ENCODE measurements around the gene CDC42SE2.
A peak's percentile ranks its signal among the peaks of the same experiment; 100 is the strongest.

The CDC42SE2 gene

DNA sequence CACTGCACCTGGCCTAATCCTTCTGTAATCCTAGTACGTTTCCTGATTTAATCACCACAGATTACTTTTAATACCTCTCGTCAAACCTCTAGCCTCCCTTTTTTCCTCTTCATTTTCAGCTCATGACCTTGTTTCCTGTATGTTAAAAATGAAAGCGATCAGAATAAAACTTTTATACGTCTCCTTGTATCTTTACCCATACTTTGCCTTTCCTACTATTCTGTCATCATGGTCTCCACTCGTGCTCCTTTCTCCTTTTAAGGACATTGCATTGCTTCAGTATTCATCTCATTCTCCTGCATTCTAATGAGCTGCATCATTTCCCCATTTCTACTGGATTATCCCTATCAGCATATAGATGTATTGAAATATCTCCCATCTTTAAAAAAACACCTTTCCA lies 8.5 kb downstream of the CDC42SE2 start:
- peak overlapping the region; percentile 94 for H3K27ac ChIP-seq (ENCODE audit: low read length)
- H4K20me1 ChIP-seq (ENCODE audit: insufficient read depth, low read length) = peaks cover 84% of the 10 kb centered on the region
- H3K9ac ChIP-seq (ENCODE audit: low read length) = peak overlapping the region; percentile 58
- peak overlapping the region; percentile 94 for H3K4me2 ChIP-seq (ENCODE audit: low read length)
- no peaks in the 10 kb centered on the region for H3K9me3 ChIP-seq (ENCODE audit: insufficient read depth, low read length)
- H3K79me2 ChIP-seq (ENCODE audit: low read length) = peaks cover 100% of the 10 kb centered on the region
- H3K4me3 ChIP-seq (ENCODE audit: low read length) = peak overlapping the region; percentile 67
- no peak overlapping the region for H2AFZ ChIP-seq (ENCODE audit: low read depth, low read length)
- TF ChIP-seq, protein P1, sequence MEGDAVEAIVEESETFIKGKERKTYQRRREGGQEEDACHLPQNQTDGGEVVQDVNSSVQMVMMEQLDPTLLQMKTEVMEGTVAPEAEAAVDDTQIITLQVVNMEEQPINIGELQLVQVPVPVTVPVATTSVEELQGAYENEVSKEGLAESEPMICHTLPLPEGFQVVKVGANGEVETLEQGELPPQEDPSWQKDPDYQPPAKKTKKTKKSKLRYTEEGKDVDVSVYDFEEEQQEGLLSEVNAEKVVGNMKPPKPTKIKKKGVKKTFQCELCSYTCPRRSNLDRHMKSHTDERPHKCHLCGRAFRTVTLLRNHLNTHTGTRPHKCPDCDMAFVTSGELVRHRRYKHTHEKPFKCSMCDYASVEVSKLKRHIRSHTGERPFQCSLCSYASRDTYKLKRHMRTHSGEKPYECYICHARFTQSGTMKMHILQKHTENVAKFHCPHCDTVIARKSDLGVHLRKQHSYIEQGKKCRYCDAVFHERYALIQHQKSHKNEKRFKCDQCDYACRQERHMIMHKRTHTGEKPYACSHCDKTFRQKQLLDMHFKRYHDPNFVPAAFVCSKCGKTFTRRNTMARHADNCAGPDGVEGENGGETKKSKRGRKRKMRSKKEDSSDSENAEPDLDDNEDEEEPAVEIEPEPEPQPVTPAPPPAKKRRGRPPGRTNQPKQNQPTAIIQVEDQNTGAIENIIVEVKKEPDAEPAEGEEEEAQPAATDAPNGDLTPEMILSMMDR (IDR thresholded peaks at IDR 0.05; ENCODE audit: low read depth, low read length) = no peak
- no peak for TF ChIP-seq EZH2phosphoT487 (IDR thresholded peaks at IDR 0.05; ENCODE audit: low read depth)
- H3K27me3 ChIP-seq (ENCODE audit: low read depth, low read length) = no peaks in the 10 kb centered on the region
- H3K36me3 ChIP-seq (replicated peaks; ENCODE audit: low read depth, low read length) = peaks cover 17% of the 10 kb centered on the region
- peaks cover 82% of the 10 kb centered on the region for H3K4me1 ChIP-seq (ENCODE audit: low read length)

GRCh38 chr5:131272724-131273123 lies 8.9 kb downstream of the CDC42SE2 start:
- H2AFZ ChIP-seq (ENCODE audit: low read depth, low read length) = no peak overlapping the region
- H3K27me3 ChIP-seq (ENCODE audit: low read depth, low read length) = no peaks in the 10 kb centered on the region
- H3K27ac ChIP-seq (ENCODE audit: low read length) = peak overlapping the region; percentile 94
- peaks cover 19% of the 10 kb centered on the region for H3K36me3 ChIP-seq (replicated peaks; ENCODE audit: low read depth, low read length)
- peaks cover 100% of the 10 kb centered on the region for H3K79me2 ChIP-seq (ENCODE audit: low read length)
- peaks cover 85% of the 10 kb centered on the region for H4K20me1 ChIP-seq (ENCODE audit: insufficient read depth, low read length)
- peak overlapping the region; percentile 67 for H3K4me3 ChIP-seq (ENCODE audit: low read length)
- no peak for TF ChIP-seq EZH2phosphoT487 (IDR thresholded peaks at IDR 0.05; ENCODE audit: low read depth)
- TF ChIP-seq, protein P1 (IDR thresholded peaks at IDR 0.05; ENCODE audit: low read depth, low read length) = no peak
- peak overlapping the region; percentile 94 for H3K4me2 ChIP-seq (ENCODE audit: low read length)
- peaks cover 82% of the 10 kb centered on the region for H3K4me1 ChIP-seq (ENCODE audit: low read length)
- peak overlapping the region; percentile 58 for H3K9ac ChIP-seq (ENCODE audit: low read length)
- H3K9me3 ChIP-seq (ENCODE audit: insufficient read depth, low read length) = no peaks in the 10 kb centered on the region

DNA sequence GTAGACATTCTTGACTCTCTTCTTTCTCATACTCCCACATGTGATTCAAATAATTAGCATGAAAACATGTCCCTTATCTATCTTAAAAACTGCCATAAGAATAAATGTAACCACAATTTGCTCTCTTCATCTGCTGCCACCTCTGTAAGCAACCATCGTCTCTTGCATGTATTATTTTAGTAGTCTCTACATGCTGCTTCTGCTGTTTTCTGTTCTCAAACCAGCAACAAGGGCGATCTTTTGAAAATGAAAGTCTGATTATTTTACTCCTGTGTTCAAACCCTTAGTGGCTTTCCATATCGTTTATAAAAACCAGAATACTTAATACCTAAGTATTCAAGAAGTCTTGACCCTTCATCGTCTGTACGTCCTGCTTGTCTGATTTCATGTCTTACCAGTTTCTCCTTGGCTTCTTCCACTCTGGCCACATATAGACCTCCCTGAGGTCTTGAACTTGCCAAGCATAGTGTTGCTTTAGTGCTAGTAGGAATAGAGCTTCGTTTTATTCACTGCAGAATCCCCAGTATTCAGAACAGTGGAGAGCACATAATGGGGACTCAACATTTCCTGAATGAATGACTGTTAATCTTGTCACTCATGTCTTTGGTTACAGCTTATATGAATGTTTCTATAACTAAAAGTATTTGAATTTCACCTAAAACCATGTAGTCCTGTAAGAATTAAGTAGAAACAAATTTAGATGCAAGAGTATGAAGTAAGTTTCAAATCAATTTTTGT lies 10.6 kb downstream of the CDC42SE2 start:
- Histone ChIP-seq H4K20me1 (ENCODE audit: insufficient read depth, low read length) (peaks cover 87% of the 10 kb centered on the region), H3K27me3 (ENCODE audit: low read depth, low read length) (no peaks in the 10 kb centered on the region), H3K4me3 (ENCODE audit: low read length) (peak overlapping the region; percentile 24), H3K79me2 (ENCODE audit: low read length) (peaks cover 99% of the 10 kb centered on the region), H3K4me2 (ENCODE audit: low read length) (peak overlapping the region; percentile 48), H3K4me1 (ENCODE audit: low read length) (peaks cover 78% of the 10 kb centered on the region), H3K9me3 (ENCODE audit: insufficient read depth, low read length) (no peaks in the 10 kb centered on the region), H2AFZ (ENCODE audit: low read depth, low read length) (no peak overlapping the region), H3K27ac (ENCODE audit: low read length) (peak overlapping the region; percentile 94), H3K9ac (ENCODE audit: low read length) (peak overlapping the region; percentile 6; the same call in 1 of the 2 replicates), H3K36me3 (replicated peaks; ENCODE audit: low read depth, low read length) (peaks cover 27% of the 10 kb centered on the region)
- TF ChIP-seq, protein P1 (IDR thresholded peaks at IDR 0.05; ENCODE audit: low read depth, low read length) = no peak
- TF ChIP-seq EZH2phosphoT487 (IDR thresholded peaks at IDR 0.05; ENCODE audit: low read depth) = no peak

GRCh38 chr5:131276072-131276471 lies 12.2 kb downstream of the CDC42SE2 start:
- H2AFZ ChIP-seq (ENCODE audit: low read depth, low read length) = no peak overlapping the region
- H3K4me3 ChIP-seq (ENCODE audit: low read length) = no peak overlapping the region
- H3K27me3 ChIP-seq (ENCODE audit: low read depth, low read length) = no peaks in the 10 kb centered on the region
- no peak overlapping the region for H3K9ac ChIP-seq (ENCODE audit: low read length)
- H3K4me2 ChIP-seq (ENCODE audit: low read length) = 0 out of 2 replicates have a peak overlapping the region, but pooled peaks have one; percentile 20
- H4K20me1 ChIP-seq (ENCODE audit: insufficient read depth, low read length) = peaks cover 88% of the 10 kb centered on the region
- TF ChIP-seq EZH2phosphoT487 (IDR thresholded peaks at IDR 0.05; ENCODE audit: low read depth) = no peak
- TF ChIP-seq, protein P1 (IDR thresholded peaks at IDR 0.05; ENCODE audit: low read depth, low read length) = no peak
- peaks cover 77% of the 10 kb centered on the region for H3K4me1 ChIP-seq (ENCODE audit: low read length)
- peaks cover 42% of the 10 kb centered on the region for H3K36me3 ChIP-seq (replicated peaks; ENCODE audit: low read depth, low read length)
- no peaks in the 10 kb centered on the region; the same call in 1 of the 2 replicates for H3K9me3 ChIP-seq (ENCODE audit: insufficient read depth, low read length)
- H3K79me2 ChIP-seq (ENCODE audit: low read length) = peaks cover 99% of the 10 kb centered on the region
- H3K27ac ChIP-seq (ENCODE audit: low read length) = peak overlapping the region; percentile 27
